Smooth muscle cell (in vitro differentiated cells): Measurements from ENCODE around the gene LVRN. TPM values are rescaled to one million over a fixed set of nuclear protein-coding genes. Genes with fewer than 3 reads are reported as not detected.

Experiments used
- DNase-seq: peaks from one replicate; lab custom pipeline; 2025; ENCODE audit not compliant: unreplicated experiment; lab: John Stamatoyannopoulos, UW
- H2AFZ ChIP-seq: fragments of 200-600 bp; sonication (generic); 2 replicates; pipeline ENCODE4 v1.6.0; 2016; ENCODE audit warnings: antibody characterized with exemption, low read depth, mild to moderate bottlenecking
- H3F3A ChIP-seq: fragments of 200-600 bp; sonication (generic); 2 replicates; pipeline ENCODE4 v1.6.0; 2017; ENCODE audit warnings: antibody characterized with exemption, low read depth
- H3K27ac ChIP-seq: fragments of 200-600 bp; sonication (generic); 2 replicates; pipeline ENCODE4 v1.5.1; 2016; ENCODE audit warnings: low read depth, mild to moderate bottlenecking
- H3K27me3 ChIP-seq: fragments of 200-600 bp; sonication (generic); 2 replicates; pipeline ENCODE4 v1.6.1; 2016; ENCODE audit warnings: low read depth, mild to moderate bottlenecking
- H3K36me3 ChIP-seq: fragments of 200-600 bp; sonication (generic); 2 replicates; pipeline ENCODE4 v1.5.1; 2016; ENCODE audit warnings: low read depth
- H3K4me1 ChIP-seq: fragments of 200-600 bp; sonication (generic); 2 replicates; pipeline ENCODE4 v1.5.1; 2016; ENCODE audit warnings: low read depth
- H3K4me2 ChIP-seq: fragments of 200-600 bp; sonication (generic); 2 replicates; pipeline ENCODE4 v1.6.0; 2016; ENCODE audit warnings: mild to moderate bottlenecking
- H3K4me3 ChIP-seq: fragments of 200-600 bp; sonication (generic); 2 replicates; pipeline ENCODE4 v1.5.1; 2016; ENCODE audit warnings: mild to moderate bottlenecking
- H3K79me2 ChIP-seq: fragments of 200-600 bp; sonication (generic); 2 replicates; pipeline ENCODE4 v1.6.0; 2016; ENCODE audit warnings: low read depth, mild to moderate bottlenecking
- H3K9ac ChIP-seq: fragments of 200-600 bp; sonication (generic); 2 replicates; pipeline ENCODE4 v1.6.0; 2016; ENCODE audit warnings: low read depth
- H3K9me3 ChIP-seq: fragments of 200-600 bp; sonication (generic); replicated peaks from 2 replicates; pipeline ENCODE4 v1.5.1; 2016; ENCODE audit warnings: low read depth
- H4K20me1 ChIP-seq: fragments of 200-600 bp; sonication (generic); 2 replicates; pipeline ENCODE4 v1.6.0; 2016; ENCODE audit warnings: low read depth
- WGBS: methylation state at CpG from one replicate; pipeline ENCODE4 v1.1.7; 2016; ENCODE audit warnings: low lambda C conversion rate; 5-methylcytosine and 5-hydroxymethylcytosine counted together
- polyA plus RNA-seq: library from polyadenylated mRNA; unstranded; fragments of >200 nt; fragmentation: Nextera tagmentation; extraction: Ambion mirVana; gene quantifications from 2 replicates; pipeline ENCODE4 v1.2.1, GENCODE V29; 2016
- total RNA-seq: library from RNA; depleted of rRNA; stranded (reverse); fragments of >200 nt; gene quantifications from 2 replicates; pipeline ENCODE4 v1.2.3, GENCODE V29; 2014
- TF ChIP-seq, protein P1 (sequence below): fragments of 200-600 bp; sonication (generic); IDR thresholded peaks from 2 replicates; pipeline ENCODE4 v1.5.1; 2017; ENCODE audit warnings: borderline replicate concordance, mild to moderate bottlenecking, antibody characterized with exemption; ENCODE audit not compliant: insufficient read depth, poor library complexity, severe bottlenecking

Gene LVRN
- total and polyA plus RNA-seq, 2 experiments from 2014 or later, result 0.72 to 0.87 TPM

DNA sequence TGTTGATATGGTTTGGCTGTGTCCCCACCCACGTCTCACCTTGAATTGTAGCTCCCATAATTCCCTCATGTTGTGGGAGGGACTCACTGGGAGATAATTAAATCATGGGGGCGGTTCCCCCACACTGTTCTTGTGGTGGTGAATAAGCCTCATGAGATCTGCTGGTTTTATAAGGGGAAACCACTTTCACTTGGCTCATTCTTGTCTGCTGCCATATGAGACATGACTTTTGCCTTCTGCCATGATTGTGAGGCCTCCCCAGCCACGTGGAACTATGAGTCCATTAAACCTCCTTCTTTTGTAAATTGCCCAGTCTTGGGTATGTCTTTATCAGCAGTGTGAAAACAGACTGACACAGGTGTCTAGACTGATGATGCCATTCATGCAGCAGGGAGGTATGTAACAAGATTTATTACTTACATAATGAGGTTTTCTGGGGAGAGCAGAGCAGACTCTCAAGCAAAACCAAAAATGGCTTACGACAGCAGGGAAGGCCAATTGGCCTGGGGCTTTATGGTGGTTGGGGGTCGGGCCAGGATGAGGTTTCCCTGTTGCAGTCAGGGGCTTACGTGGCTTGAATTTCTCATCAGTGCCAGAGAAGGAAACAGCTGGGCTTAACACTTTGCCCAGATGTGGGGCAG, 113.0 kb downstream of the LVRN start:
- Histone ChIP-seq H3K9me3 (no peaks in the 10 kb centered on the region), H3K9ac (no peak overlapping the region), H3K4me2 (no peak overlapping the region), H3K4me1 (no peaks in the 10 kb centered on the region), H4K20me1 (no peaks in the 10 kb centered on the region), H3K36me3 (no peaks in the 10 kb centered on the region), H3K79me2 (no peaks in the 10 kb centered on the region), H3K4me3 (no peak overlapping the region), H3K27me3 (peaks cover 7% of the 10 kb centered on the region), H3F3A (no peaks in the 10 kb centered on the region), H3K27ac (no peak overlapping the region), H2AFZ (no peak overlapping the region)
- TF ChIP-seq, protein P1, sequence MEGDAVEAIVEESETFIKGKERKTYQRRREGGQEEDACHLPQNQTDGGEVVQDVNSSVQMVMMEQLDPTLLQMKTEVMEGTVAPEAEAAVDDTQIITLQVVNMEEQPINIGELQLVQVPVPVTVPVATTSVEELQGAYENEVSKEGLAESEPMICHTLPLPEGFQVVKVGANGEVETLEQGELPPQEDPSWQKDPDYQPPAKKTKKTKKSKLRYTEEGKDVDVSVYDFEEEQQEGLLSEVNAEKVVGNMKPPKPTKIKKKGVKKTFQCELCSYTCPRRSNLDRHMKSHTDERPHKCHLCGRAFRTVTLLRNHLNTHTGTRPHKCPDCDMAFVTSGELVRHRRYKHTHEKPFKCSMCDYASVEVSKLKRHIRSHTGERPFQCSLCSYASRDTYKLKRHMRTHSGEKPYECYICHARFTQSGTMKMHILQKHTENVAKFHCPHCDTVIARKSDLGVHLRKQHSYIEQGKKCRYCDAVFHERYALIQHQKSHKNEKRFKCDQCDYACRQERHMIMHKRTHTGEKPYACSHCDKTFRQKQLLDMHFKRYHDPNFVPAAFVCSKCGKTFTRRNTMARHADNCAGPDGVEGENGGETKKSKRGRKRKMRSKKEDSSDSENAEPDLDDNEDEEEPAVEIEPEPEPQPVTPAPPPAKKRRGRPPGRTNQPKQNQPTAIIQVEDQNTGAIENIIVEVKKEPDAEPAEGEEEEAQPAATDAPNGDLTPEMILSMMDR, result no peak
- no peak for DNase-seq
- WGBS, result 72% methylated on average over 6 of the region's 6 CpGs

DNA sequence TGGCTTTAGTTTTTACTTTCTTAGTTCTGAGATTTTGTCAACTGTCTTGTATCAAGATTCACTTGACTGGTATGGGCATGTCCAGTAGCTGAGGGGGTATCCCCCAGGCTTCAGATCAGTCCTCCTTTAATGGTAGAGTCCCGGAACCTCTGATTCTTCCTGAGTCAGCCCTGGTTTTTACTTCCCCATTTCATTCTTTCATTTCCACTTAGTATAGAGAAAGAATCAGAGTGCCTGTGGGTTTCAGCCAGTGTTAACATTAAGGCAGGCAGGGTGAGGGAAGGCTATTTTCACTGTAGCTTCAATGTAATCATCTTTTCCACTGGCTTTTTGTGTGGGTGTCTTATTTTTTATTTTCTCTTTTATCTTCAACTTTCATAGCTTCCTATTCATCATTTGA, 114.2 kb downstream of the LVRN start:
- no peaks in the 10 kb centered on the region for H3K36me3 ChIP-seq
- DNase-seq, result no peak
- no peaks in the 10 kb centered on the region for H3F3A ChIP-seq
- WGBS, result 92% methylated on average over 1 of the region's 1 CpG
- H3K4me2 ChIP-seq, result no peak overlapping the region
- H3K9ac ChIP-seq, result no peak overlapping the region
- TF ChIP-seq, protein P1, result no peak
- H4K20me1 ChIP-seq, result no peaks in the 10 kb centered on the region
- no peaks in the 10 kb centered on the region for H3K4me1 ChIP-seq
- H3K79me2 ChIP-seq, result no peaks in the 10 kb centered on the region
- no peak overlapping the region for H3K4me3 ChIP-seq
- no peak overlapping the region for H2AFZ ChIP-seq
- H3K27me3 ChIP-seq, result peaks cover 7% of the 10 kb centered on the region
- H3K9me3 ChIP-seq, result no peaks in the 10 kb centered on the region
- no peak overlapping the region for H3K27ac ChIP-seq

Other genes starting within 250 kb of the LVRN start
- 26.3 and 60.8 TPM in 2 replicates for gene CDO1, start 145.8 kb upstream of the LVRN start, total RNA-seq
- 27.2 and 48.4 TPM in 2 replicates for gene CDO1, start 145.8 kb upstream of the LVRN start, polyA plus RNA-seq
- 58.6 and 106 TPM in 2 replicates for gene ATG12, start 120.9 kb upstream of the LVRN start, total RNA-seq
- gene ATG12, start 120.9 kb upstream of the LVRN start, polyA plus RNA-seq, result 128 and 139 TPM in 2 replicates
- 130 and 224 TPM in 2 replicates for gene AP3S1, start 120.5 kb upstream of the LVRN start, total RNA-seq
- 180 and 191 TPM in 2 replicates for gene AP3S1, start 120.5 kb upstream of the LVRN start, polyA plus RNA-seq
- gene ARL14EPL, start 70.0 kb downstream of the LVRN start, total RNA-seq, result not detected in 2 replicates
- gene ARL14EPL, start 70.0 kb downstream of the LVRN start, polyA plus RNA-seq, result not detected in 2 replicates
- gene COMMD10, start 122.5 kb downstream of the LVRN start, total RNA-seq, result 34.0 and 40.4 TPM in 2 replicates
- 22.4 and 28.4 TPM in 2 replicates for gene COMMD10, start 122.5 kb downstream of the LVRN start, polyA plus RNA-seq